PC-3 (cell line): ENCODE measurements around the gene SEL1L. TPM values are rescaled to one million over a fixed set of nuclear protein-coding genes. Genes with fewer than 3 reads are reported as not detected.
"Not testable (repeated sequence)": the region's sequence is repeated elsewhere in the genome, so short reads cannot be mapped to it uniquely, and the experiment has no call there.

Experiments used
- ATAC-seq: fragments of 200-7000 bp; cut with Tn5 transposase; 2 replicates; pipeline ENCODE4 v1.9.1; 2020; ENCODE audit warnings: mild to moderate bottlenecking, moderate library complexity
- BruUV-seq: library from RNA; stranded (reverse); fragments of 400-500 nt; replicated peaks from 2 replicates; lab custom pipeline; 2021; lab: Mats Ljungman, UMichigan
- CTCF ChIA-PET: fragments of 300-600 bp; sonication (Branson Sonifier 250); formaldehyde crosslinking; loops from one replicate; lab custom pipeline; 2022; ENCODE audit warnings: antibody characterized with exemption; lab: Charles Lee
- POLR2A ChIA-PET: fragments of 300-600 bp; sonication (Branson Sonifier 250); formaldehyde crosslinking; loops from one replicate; lab custom pipeline; 2022; ENCODE audit warnings: antibody characterized with exemption; ENCODE audit not compliant: unreplicated experiment; lab: Charles Lee
- DNase-seq: peaks from one replicate; pipeline ENCODE4 v3.0.0-alpha.2; 2015
- H2AFZ ChIP-seq: fragments of 300-600 bp; sonication (generic); 2 replicates; pipeline ENCODE4 v1.6.0; 2016; ENCODE audit warnings: antibody characterized with exemption, low read length
- H3F3A ChIP-seq: fragments of 300-600 bp; sonication (generic); one replicate; pipeline ENCODE4 v1.6.0; 2017; ENCODE audit warnings: antibody characterized with exemption, low read length, control low read depth, mild to moderate bottlenecking; ENCODE audit not compliant: unreplicated experiment
- H3K27ac ChIP-seq: fragments of 300-600 bp; sonication (generic); 2 replicates; pipeline ENCODE4 v1.5.1; 2016; ENCODE audit warnings: mild to moderate bottlenecking, low read length
- H3K27me3 ChIP-seq: fragments of 300-600 bp; sonication (generic); 2 replicates; pipeline ENCODE4 v1.6.1; 2016; ENCODE audit warnings: low read length, mixed read lengths
- H3K36me3 ChIP-seq: fragments of 300-600 bp; sonication (generic); 2 replicates; pipeline ENCODE4 v1.6.1; 2016; ENCODE audit warnings: low read depth, mixed run types, low read length, mixed read lengths
- H3K4me1 ChIP-seq: fragments of 300-600 bp; sonication (generic); 2 replicates; pipeline ENCODE4 v1.5.1; 2016; ENCODE audit warnings: low read length; ENCODE audit not compliant: insufficient read depth
- H3K4me2 ChIP-seq: fragments of 300-600 bp; sonication (generic); 2 replicates; pipeline ENCODE4 v1.6.0; 2016; ENCODE audit warnings: low read length
- H3K4me3 ChIP-seq: fragments of 300-600 bp; sonication (generic); 2 replicates; pipeline ENCODE4 v1.5.1; 2016; ENCODE audit warnings: mild to moderate bottlenecking, low read length, mixed read lengths
- H3K79me2 ChIP-seq: fragments of 300-600 bp; sonication (generic); 2 replicates; pipeline ENCODE4 v1.6.1; 2017; ENCODE audit warnings: low read length, mixed read lengths
- H3K9ac ChIP-seq: fragments of 300-600 bp; sonication (generic); 2 replicates; pipeline ENCODE4 v1.6.0; 2016; ENCODE audit warnings: mild to moderate bottlenecking, low read length
- H3K9me2 ChIP-seq: fragments of 300-600 bp; sonication (generic); replicated peaks from 2 replicates; pipeline ENCODE4 v1.6.1; 2016; ENCODE audit warnings: mixed run types, low read length, mixed read lengths
- H3K9me3 ChIP-seq: fragments of 300-600 bp; sonication (generic); 2 replicates; pipeline ENCODE4 v1.6.1; 2016; ENCODE audit warnings: low read length, mixed read lengths
- H4K20me1 ChIP-seq: fragments of 300-600 bp; sonication (generic); 2 replicates; pipeline ENCODE4 v1.6.1; 2016; ENCODE audit warnings: low read length, mixed read lengths
- EZH2 ChIP-seq: fragments of 300-600 bp; sonication (generic); IDR thresholded peaks from one replicate; pipeline ENCODE4 v1.6.1; 2017; ENCODE audit warnings: antibody characterized with exemption, mild to moderate bottlenecking, low read length; ENCODE audit not compliant: unreplicated experiment
- EZH2phosphoT487 ChIP-seq: fragments of 300-600 bp; sonication (generic); IDR thresholded peaks from 2 replicates; pipeline ENCODE4 v1.6.1; 2018; ENCODE audit warnings: mild to moderate bottlenecking, antibody characterized with exemption, low read length, borderline replicate concordance
- intact Hi-C: fragments of 100-400 bp; cut with micrococcal nuclease; formaldehyde crosslinking; loops from 2 replicates; pipeline ENCODE4 v1.9.0; 2023
- total RNA-seq: library from RNA; depleted of rRNA; stranded (reverse); fragments of >200 nt; gene quantifications from 2 replicates; pipeline ENCODE4 v1.2.3, GENCODE V29; 2014
- TF ChIP-seq, protein P1 (sequence below): fragments of 300-600 bp; sonication (generic); conservative IDR thresholded peaks from 2 replicates; pipeline ENCODE4 v1.5.1; 2017; ENCODE audit warnings: antibody characterized with exemption, low read depth, mild to moderate bottlenecking, low read length

The SEL1L gene
- total RNA-seq, 1 experiment from 2014 or later: 46.9 TPM

DNA sequence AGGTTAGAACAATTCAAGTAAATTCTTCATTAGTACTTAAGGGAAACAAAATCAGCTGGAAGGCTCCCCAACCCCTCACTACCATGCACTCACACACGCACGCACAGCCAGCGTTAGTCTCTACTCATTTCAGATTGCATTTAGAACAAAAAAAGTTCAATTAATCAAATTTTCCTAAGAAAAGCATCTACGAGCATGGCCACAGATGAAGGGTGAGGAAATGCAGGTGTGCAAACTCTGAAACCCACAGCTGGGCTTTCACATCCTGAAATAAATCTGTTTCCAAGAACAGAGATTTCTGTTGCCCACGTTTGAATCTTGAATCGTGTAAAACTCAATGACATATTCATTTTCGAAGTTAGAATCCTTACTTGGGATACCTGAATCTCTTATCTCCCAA is 62.6 kb downstream of the SEL1L start:
- no peaks in the 10 kb centered on the region for H4K20me1 ChIP-seq
- no peak overlapping the region for H2AFZ ChIP-seq
- H3K4me3 ChIP-seq: no peak overlapping the region
- no peaks in the 10 kb centered on the region for H3K9me3 ChIP-seq
- no peak overlapping the region for H3K4me2 ChIP-seq
- no peaks in the 10 kb centered on the region for H3K27me3 ChIP-seq
- no peak for DNase-seq
- H3K27ac ChIP-seq: no peak overlapping the region
- no peaks in the 10 kb centered on the region for H3F3A ChIP-seq
- TF ChIP-seq EZH2 (no peak), EZH2phosphoT487 (no peak)
- TF ChIP-seq, protein P1, sequence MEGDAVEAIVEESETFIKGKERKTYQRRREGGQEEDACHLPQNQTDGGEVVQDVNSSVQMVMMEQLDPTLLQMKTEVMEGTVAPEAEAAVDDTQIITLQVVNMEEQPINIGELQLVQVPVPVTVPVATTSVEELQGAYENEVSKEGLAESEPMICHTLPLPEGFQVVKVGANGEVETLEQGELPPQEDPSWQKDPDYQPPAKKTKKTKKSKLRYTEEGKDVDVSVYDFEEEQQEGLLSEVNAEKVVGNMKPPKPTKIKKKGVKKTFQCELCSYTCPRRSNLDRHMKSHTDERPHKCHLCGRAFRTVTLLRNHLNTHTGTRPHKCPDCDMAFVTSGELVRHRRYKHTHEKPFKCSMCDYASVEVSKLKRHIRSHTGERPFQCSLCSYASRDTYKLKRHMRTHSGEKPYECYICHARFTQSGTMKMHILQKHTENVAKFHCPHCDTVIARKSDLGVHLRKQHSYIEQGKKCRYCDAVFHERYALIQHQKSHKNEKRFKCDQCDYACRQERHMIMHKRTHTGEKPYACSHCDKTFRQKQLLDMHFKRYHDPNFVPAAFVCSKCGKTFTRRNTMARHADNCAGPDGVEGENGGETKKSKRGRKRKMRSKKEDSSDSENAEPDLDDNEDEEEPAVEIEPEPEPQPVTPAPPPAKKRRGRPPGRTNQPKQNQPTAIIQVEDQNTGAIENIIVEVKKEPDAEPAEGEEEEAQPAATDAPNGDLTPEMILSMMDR: no peak
- no TSS peak for BruUV-seq
- ChIA-PET CTCF (no interaction called here), POLR2A (no interaction called here)
- H3K4me1 ChIP-seq: peaks cover 3% of the 10 kb centered on the region; the same call in 1 of the 2 replicates
- no peak for ATAC-seq
- intact Hi-C loops: no loop called here
- H3K79me2 ChIP-seq: no peaks in the 10 kb centered on the region
- no peak overlapping the region for H3K9ac ChIP-seq
- no peaks in the 10 kb centered on the region for H3K9me2 ChIP-seq
- H3K36me3 ChIP-seq: peaks cover 3% of the 10 kb centered on the region; the same call in 1 of the 2 replicates

DNA sequence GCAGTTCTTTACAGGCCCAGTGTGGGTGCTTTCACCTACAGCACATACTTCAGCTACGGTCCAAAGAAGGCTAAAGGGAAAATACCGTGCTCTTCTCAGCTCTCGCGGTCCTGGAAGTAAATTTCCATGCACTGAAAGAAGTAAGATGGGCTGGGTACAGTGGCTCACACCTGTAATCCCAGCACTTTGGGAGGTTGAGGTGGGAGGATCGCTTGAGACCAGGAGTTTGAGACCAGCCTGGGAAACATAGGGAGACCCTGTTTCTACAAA is 63.2 kb downstream of the SEL1L start:
- H3F3A ChIP-seq, H3K9me3 ChIP-seq, DNase-seq, intact Hi-C loops, H4K20me1 ChIP-seq, H3K27ac ChIP-seq, H3K9ac ChIP-seq, H3K4me3 ChIP-seq, H3K27me3 ChIP-seq, H3K9me2 ChIP-seq, POLR2A ChIA-PET, ATAC-seq, H3K4me2 ChIP-seq, CTCF ChIA-PET, H2AFZ ChIP-seq, BruUV-seq, H3K36me3 ChIP-seq, H3K79me2 ChIP-seq, H3K4me1 ChIP-seq: not testable (repeated sequence)

DNA sequence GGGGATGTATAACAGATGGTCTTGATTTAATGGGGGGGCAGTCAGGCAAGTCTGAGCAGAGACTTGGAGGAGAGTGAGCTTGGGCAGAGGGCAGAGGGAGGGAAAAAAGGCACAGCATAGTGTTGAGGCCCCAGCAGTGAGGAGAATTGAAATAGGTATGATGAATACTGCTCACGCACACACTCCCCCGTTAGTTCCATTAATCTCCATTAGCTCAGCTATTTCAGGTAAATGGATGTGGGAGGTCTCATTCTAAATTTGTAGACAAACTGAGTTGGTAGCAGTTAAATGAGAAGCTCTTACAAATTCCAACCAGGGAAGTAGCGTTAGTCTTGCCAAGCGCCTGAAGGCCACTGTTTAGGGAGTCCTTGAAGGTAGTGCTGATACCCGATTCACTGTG is 66.8 kb downstream of the SEL1L start:
- TF ChIP-seq EZH2phosphoT487 (no peak), EZH2 (no peak)
- TF ChIP-seq, protein P1: no peak
- ATAC-seq (no peak), DNase-seq (no peak)
- Histone ChIP-seq H3K36me3 (no peaks in the 10 kb centered on the region), H2AFZ (no peak overlapping the region), H3K27me3 (no peaks in the 10 kb centered on the region), H3K4me1 (peaks cover 3% of the 10 kb centered on the region; the same call in 1 of the 2 replicates), H3K27ac (no peak overlapping the region), H3K4me2 (no peak overlapping the region), H3F3A (no peaks in the 10 kb centered on the region), H4K20me1 (no peaks in the 10 kb centered on the region), H3K9me3 (no peaks in the 10 kb centered on the region), H3K9me2 (no peaks in the 10 kb centered on the region), H3K4me3 (no peak overlapping the region), H3K9ac (no peak overlapping the region), H3K79me2 (no peaks in the 10 kb centered on the region)
- intact Hi-C loops: no loop called here
- POLR2A ChIA-PET: no interaction called here
- CTCF ChIA-PET: no interaction called here
- BruUV-seq: no TSS peak
